ENCODE results near the gene GZMA. TPM values are rescaled to one million over a fixed set of nuclear protein-coding genes. Genes with fewer than 3 reads are reported as not detected.
"Not testable (repeated sequence)": the region's sequence is repeated elsewhere in the genome, so short reads cannot be mapped to it uniquely, and the experiment has no call there.

The GZMA gene
- total RNA-seq, 4 donors from 2014 or later = 0.90 TPM; not detected in 3

GRCh38 chr5:55073211-55073610, 29.2 kb upstream of the GZMA start:
- Histone ChIP-seq H3K27me3 (no peaks in the 10 kb centered on the region), H3K27ac (no peak overlapping the region), H3K9me3 (no peaks in the 10 kb centered on the region), H3K36me3 (no peaks in the 10 kb centered on the region), H3K4me3 (no peak overlapping the region), H3K4me1 (no peaks in the 10 kb centered on the region)
- TF ChIP-seq POLR2A (IDR thresholded peaks at IDR 0.05) (no peak), CTCF (IDR thresholded peaks at IDR 0.05) (no peak), EP300 (IDR thresholded peaks at IDR 0.05) (no peak)
- 94 to 95% methylated on average over 3 of the region's 3 CpGs for WGBS, 2 donors
- no peak for DNase-seq (ENCODE audit: low spot score in 2 of 2)

GRCh38 chr5:55081541-55081940, 20.9 kb upstream of the GZMA start:
- no peaks in the 10 kb centered on the region for H3K4me1 ChIP-seq
- H3K4me3 ChIP-seq = no peak overlapping the region
- no peak overlapping the region for H3K27ac ChIP-seq
- TF ChIP-seq CTCF (IDR thresholded peaks at IDR 0.05) (no peak), POLR2A (IDR thresholded peaks at IDR 0.05) (no peak), EP300 (IDR thresholded peaks at IDR 0.05) (no peak)
- DNase-seq (ENCODE audit: low spot score in 2 of 2) = no peak
- H3K27me3 ChIP-seq = no peaks in the 10 kb centered on the region
- H3K9me3 ChIP-seq = peaks cover 0 to 29% (median 0%) of the 10 kb centered on the region in 4 donors
- H3K36me3 ChIP-seq = no peaks in the 10 kb centered on the region

- not testable (repeated sequence) for H3K4me1 ChIP-seq; H3K9me3 ChIP-seq; H3K27me3 ChIP-seq; H3K4me3 ChIP-seq; DNase-seq (ENCODE audit: low spot score in 2 of 2); H3K36me3 ChIP-seq; H3K27ac ChIP-seq
- WGBS, 2 donors = 81 to 84% methylated on average over 2 of the region's 2 CpGs
Observed at GRCh38 chr5:55089301-55089700, 13.1 kb upstream of the GZMA start.

GRCh38 chr5:55091011-55091410, 11.4 kb upstream of the GZMA start:
- H3K36me3 ChIP-seq; H3K4me1 ChIP-seq; H3K4me3 ChIP-seq; H3K27me3 ChIP-seq; H3K27ac ChIP-seq; H3K9me3 ChIP-seq; DNase-seq (ENCODE audit: low spot score in 2 of 2): not testable (repeated sequence)
- 86 to 94% methylated on average over 6 of the region's 6 CpGs for WGBS, 2 donors

- peaks cover 0 to 11% (median 0%) of the 10 kb centered on the region in 4 donors for H3K9me3 ChIP-seq
- no peaks in the 10 kb centered on the region for H3K36me3 ChIP-seq
- no peaks in the 10 kb centered on the region for H3K4me1 ChIP-seq
- no peak for TF ChIP-seq POLR2A (IDR thresholded peaks at IDR 0.05)
- no peak for TF ChIP-seq EP300 (IDR thresholded peaks at IDR 0.05)
- TF ChIP-seq CTCF (IDR thresholded peaks at IDR 0.05) = no peak
- H3K27ac ChIP-seq = no peak overlapping the region
- no peaks in the 10 kb centered on the region for H3K27me3 ChIP-seq
- WGBS, 2 donors = 59 to 67% methylated on average over 3 of the region's 3 CpGs
- DNase-seq (ENCODE audit: low spot score in 2 of 2) = no peak
- H3K4me3 ChIP-seq = no peak overlapping the region
Observed at GRCh38 chr5:55096182-55096581, 6.3 kb upstream of the GZMA start.

- H3K27me3 ChIP-seq = no peaks in the 10 kb centered on the region
- H3K36me3 ChIP-seq = no peaks in the 10 kb centered on the region
- TF ChIP-seq POLR2A (IDR thresholded peaks at IDR 0.05) (no peak), CTCF (IDR thresholded peaks at IDR 0.05) (no peak), EP300 (IDR thresholded peaks at IDR 0.05) (no peak)
- H3K4me3 ChIP-seq = no peak overlapping the region
- no peaks in the 10 kb centered on the region for H3K4me1 ChIP-seq
- WGBS, 2 donors = 76 to 78% methylated on average over 3 to 6 of the region's 6 CpGs
- H3K9me3 ChIP-seq = peaks cover 0 to 12% (median 0%) of the 10 kb centered on the region in 4 donors
- H3K27ac ChIP-seq = peak overlapping the region in 1 of 4 donors; percentile 19
- no peak for DNase-seq (ENCODE audit: low spot score in 2 of 2)
Observed at GRCh38 chr5:55096861-55097260, 5.6 kb upstream of the GZMA start.

- not testable (repeated sequence) for H3K27me3 ChIP-seq; H3K4me1 ChIP-seq; H3K27ac ChIP-seq; H3K4me3 ChIP-seq; DNase-seq (ENCODE audit: low spot score in 2 of 2); H3K36me3 ChIP-seq
- peaks cover 0 to 12% (median 0%) of the 10 kb centered on the region in 4 donors for H3K9me3 ChIP-seq
Observed at GRCh38 chr5:55101148-55101547, 1.3 kb upstream of the GZMA start.
